Breast epithelium (tissue), 3 donors: ENCODE measurements around the gene LRRC15.

ENCODE experiments used
- POLR2A ChIP-seq: fragments of 450-650 bp; IDR thresholded peaks from one replicate; pipeline ENCODE4 v1.6.1; 2016; ENCODE audit warnings: antibody characterized with exemption, mild to moderate bottlenecking, moderate library complexity
- TF ChIP-seq, protein P1 (sequence below), 3 donors: fragments of 450-650 bp; IDR thresholded peaks; one replicate each; pipeline ENCODE4 v1.5.1; 2016 to 2017; ENCODE audit warnings: antibody characterized with exemption in 3 of 3, mild to moderate bottlenecking in 3 of 3, moderate library complexity in 3 of 3

DNA sequence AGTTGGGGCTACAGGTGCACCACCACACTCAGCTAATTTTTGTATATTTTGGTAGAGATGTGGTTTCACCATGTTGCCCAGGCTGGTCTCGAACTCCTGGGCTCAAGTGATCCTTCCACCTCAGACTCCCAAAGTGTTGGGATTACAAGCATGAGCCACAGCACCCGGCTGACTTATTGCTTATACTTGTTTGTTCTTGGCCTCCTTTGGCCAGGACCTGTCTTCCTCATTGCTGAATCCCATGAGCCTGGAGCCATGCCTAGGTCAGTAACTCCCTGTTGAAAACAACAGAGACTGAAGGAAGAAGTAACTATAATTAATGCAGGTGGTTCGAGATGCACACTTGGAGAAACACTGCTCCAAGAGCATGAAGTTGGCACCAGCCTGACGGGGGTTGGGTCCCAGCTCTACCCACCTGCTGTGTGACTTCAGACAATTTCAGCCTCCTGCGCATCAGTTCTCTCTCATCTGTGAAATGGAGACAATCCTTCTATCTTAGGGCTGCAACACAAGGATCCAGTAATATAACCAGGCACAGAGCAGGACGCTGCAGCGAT lies 57.3 kb downstream of the LRRC15 start:
- TF ChIP-seq, protein P1, sequence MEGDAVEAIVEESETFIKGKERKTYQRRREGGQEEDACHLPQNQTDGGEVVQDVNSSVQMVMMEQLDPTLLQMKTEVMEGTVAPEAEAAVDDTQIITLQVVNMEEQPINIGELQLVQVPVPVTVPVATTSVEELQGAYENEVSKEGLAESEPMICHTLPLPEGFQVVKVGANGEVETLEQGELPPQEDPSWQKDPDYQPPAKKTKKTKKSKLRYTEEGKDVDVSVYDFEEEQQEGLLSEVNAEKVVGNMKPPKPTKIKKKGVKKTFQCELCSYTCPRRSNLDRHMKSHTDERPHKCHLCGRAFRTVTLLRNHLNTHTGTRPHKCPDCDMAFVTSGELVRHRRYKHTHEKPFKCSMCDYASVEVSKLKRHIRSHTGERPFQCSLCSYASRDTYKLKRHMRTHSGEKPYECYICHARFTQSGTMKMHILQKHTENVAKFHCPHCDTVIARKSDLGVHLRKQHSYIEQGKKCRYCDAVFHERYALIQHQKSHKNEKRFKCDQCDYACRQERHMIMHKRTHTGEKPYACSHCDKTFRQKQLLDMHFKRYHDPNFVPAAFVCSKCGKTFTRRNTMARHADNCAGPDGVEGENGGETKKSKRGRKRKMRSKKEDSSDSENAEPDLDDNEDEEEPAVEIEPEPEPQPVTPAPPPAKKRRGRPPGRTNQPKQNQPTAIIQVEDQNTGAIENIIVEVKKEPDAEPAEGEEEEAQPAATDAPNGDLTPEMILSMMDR (IDR thresholded peaks at IDR 0.05): no peak
- TF ChIP-seq POLR2A: no peak
